GM10266 (cell line): ENCODE results near the gene HMGB1.

Experiments used
- DNase-seq: peaks from one replicate; pipeline ENCODE4 v3.0.0; 2012; ENCODE audit errors: extremely low spot score
- TF ChIP-seq, protein P1 (sequence below): IDR thresholded peaks from 2 replicates; pipeline ENCODE4 v1.5.1; 2012; ENCODE audit warnings: mild to moderate bottlenecking, low read depth; ENCODE audit not compliant: control insufficient read depth, insufficient read depth; ENCODE audit errors: missing control alignments

HMGB1 gene

DNA sequence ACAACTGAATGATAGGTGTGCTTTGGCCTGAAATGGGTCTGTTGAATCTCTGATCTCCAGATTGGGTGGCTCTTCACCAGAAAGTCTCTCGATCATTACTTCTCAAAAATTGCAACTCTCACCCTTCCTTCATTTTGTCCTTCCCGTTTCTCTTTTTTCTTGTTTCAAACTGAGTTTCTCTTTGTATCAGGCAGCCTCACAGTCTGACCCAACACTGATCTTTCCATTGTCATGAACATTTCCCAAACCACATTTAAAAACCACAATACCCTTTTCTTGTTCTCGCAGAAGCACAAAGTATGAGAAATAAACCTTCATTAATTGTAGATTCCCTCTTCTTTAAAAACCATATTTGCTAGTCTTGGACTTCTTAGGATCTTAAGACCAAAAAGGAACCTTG is 33.6 kb upstream of the HMGB1 start:
- no peak for DNase-seq
- TF ChIP-seq, protein P1, sequence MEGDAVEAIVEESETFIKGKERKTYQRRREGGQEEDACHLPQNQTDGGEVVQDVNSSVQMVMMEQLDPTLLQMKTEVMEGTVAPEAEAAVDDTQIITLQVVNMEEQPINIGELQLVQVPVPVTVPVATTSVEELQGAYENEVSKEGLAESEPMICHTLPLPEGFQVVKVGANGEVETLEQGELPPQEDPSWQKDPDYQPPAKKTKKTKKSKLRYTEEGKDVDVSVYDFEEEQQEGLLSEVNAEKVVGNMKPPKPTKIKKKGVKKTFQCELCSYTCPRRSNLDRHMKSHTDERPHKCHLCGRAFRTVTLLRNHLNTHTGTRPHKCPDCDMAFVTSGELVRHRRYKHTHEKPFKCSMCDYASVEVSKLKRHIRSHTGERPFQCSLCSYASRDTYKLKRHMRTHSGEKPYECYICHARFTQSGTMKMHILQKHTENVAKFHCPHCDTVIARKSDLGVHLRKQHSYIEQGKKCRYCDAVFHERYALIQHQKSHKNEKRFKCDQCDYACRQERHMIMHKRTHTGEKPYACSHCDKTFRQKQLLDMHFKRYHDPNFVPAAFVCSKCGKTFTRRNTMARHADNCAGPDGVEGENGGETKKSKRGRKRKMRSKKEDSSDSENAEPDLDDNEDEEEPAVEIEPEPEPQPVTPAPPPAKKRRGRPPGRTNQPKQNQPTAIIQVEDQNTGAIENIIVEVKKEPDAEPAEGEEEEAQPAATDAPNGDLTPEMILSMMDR, result no peak

DNA sequence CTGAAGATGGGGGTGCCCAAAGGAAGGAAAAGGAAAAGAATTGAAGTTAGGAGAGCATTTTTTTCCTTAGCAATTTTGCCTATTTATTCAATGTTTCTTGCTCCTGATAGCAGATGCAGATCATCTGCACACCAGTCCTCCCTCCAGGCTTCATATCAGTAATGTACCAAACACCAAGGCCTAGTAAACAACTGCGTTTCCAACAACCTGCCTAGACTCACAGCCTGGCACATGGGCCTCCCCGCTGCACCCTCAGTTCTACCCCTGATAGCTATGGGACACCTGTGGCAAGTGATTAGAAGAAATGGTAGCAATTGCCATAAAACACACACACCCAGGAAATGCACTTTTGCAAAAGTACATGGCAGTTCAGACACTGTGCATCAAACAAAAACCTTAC is 30.4 kb upstream of the HMGB1 start:
- DNase-seq, result no peak
- TF ChIP-seq, protein P1, result no peak

DNA sequence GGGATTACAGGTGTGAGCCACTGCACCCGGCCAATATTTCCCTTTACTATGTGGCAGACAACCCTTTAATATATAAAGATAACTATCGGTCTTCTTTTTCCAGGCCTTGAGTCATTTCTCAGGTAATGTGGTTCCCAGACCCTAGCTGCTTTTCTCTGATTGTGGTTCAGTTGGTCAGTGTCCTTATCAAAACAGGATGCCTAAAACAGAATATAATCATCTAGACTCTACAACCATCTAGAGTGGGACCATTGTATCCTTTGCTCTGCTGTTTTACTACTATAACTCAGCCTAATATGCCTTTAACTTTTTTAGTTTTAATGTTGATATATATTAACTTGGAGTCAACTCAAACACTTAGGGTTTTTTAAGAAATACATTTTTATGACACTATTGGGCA is 30.0 kb upstream of the HMGB1 start:
- TF ChIP-seq, protein P1, result no peak
- no peak for DNase-seq

DNA sequence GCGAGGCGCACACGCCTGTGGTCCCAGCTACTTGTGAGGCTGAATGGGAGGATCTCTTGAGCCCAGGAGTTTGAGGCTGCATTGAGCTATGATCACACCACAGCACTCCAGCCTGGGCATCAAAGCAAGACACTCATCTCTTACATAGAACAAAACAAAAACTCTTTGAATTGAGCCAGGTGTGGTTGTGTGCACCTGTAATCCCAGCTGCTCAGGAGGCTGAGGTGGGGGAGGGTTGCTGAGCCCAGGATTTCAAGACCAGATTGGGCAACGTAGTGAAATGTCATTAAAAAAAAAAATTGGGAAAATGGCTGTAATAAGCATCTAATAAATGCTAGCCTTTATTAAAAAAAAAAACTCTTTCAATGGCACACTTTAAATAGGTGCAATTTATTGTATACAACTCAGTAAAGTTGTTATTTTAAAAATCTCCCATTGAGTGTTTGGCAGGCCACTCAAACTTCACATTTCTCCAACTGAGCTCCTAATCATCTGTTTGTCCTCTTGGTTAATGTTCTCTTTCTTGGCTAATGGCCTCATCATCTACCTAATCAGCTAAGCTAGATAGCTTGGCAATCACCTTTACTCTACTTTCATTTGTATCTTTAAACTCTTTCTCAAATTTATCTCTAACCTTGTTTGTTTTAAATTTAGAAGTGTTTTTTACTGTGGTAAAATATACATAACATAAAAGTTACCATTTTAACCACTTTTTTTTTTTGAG is 28.1 kb upstream of the HMGB1 start:
- DNase-seq, result no peak
- TF ChIP-seq, protein P1, result no peak

DNA sequence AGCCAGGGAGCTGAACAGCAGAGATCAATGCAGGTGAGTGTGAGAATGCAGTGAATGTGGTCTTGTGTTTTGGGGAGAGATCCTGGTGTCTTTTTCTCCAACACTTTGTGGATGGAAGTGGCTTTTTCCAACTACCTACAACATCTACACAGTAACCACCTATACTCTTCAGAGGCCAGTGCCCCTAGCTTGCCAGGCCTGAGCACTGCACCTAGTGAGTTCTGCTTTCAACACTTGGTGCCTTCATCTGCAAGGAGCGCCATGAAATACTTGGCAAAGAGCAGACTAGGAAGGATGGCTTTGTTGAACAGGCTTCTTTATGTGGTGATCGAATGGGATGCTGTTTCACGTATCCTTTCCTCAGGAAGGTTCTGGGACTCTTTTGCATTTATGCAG is 21.3 kb upstream of the HMGB1 start:
- no peak for DNase-seq
- TF ChIP-seq, protein P1, result no peak

DNA sequence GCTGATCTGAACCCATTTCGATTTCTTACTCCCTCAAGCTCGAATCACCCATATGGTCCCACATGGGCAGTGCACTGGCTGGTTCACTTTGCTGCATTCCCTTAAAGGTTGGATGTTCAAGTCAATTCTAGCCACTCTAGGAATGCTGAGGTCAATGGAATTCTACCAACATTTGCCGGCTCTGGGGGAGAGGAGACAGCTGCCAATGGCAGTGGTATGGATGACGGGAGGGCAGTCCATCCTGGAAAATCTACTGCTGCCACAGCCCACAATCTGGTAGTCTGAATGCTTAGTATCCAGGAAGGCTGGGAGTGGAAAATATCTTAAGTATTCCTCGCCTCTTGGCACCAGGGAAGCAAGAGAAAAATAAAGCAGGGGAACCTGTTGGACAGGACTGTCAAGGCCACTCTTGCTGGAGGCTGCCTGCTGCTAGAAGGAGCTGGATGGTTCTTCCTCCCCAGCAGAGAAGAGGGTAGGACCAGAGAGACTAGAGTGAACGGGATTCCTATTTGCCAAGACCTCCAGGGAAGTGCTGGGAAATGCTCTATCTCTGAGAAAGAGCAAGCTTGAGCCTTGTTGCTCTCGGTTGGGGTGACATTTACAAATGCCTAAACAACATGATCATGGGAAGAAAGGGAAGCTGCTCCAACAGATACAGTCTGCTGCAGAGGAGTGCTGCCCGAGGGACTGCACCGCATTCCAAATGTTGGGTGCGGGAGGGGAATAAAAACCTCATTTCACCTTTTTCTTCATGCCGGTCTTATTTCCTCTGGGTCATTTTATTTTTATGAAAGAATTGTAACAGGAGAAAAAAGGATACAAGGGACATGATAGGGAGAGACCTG is 20.7 kb upstream of the HMGB1 start:
- TF ChIP-seq, protein P1, result no peak
- no peak for DNase-seq

DNA sequence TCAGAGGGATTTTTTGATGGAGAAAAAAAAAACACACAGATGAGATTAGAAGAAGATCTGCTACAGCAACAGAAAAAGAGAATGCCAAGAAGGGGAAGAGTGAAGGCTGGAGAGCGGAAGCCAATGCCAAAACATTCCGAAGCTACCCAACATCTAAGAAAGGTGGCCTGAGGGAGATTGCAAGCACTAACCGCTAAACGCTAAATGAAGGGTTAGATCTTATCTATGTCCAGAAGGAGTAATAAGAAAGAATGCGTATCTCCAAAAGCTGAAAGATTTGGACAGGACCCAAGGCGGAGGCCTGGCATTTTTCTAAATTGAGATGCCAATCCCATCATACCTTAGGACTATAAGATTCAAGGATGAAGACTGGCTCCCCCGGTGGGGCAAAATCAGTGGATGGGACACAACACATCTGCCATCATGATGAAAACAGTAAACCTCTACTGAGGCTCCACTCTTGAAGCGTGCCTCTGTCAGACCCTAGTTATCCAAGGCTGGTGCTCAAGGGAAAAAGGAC is 15.6 kb upstream of the HMGB1 start:
- DNase-seq, result no peak

More for the DNA sequence above, 15.6 kb upstream of the HMGB1 start:
- TF ChIP-seq, protein P1, result no peak
